H1 (cell line): ENCODE measurements around the gene GOLGA6L22. TPM values are rescaled to one million over a fixed set of nuclear protein-coding genes. Genes with fewer than 3 reads are reported as not detected.
"Not testable (repeated sequence)": the region's sequence is repeated elsewhere in the genome, so short reads cannot be mapped to it uniquely, and the experiment has no call there.

Experiments used
- CTCF ChIA-PET: fragments of 300-600 bp; sonication (Branson Sonifier 250); formaldehyde crosslinking; loops from one replicate; lab custom pipeline; 2021; ENCODE audit not compliant: partially characterized antibody; lab: Charles Lee
- POLR2A ChIA-PET: fragments of 300-600 bp; sonication (Branson Sonifier 250); formaldehyde crosslinking; loops from one replicate; lab custom pipeline; 2021; ENCODE audit warnings: inconsistent platforms; ENCODE audit not compliant: partially characterized antibody; lab: Charles Lee
- DNase-seq, 2 experiments: peaks; one replicate each; pipeline versions ENCODE4 v3.0.0 to v3.0.0-alpha.2; 2010 to 2022; ENCODE audit warnings: low spot score in 2 of 2, low read depth in 1 of 2, mixed read lengths in 1 of 2
- FAIRE-seq: peaks from 2 replicates; lab custom pipeline; 2011; peaks lifted over from hg19 to GRCh38; lab: Jason Lieb, UNC
- H2AFZ ChIP-seq: 2 replicates; pipeline ENCODE4 v1.8.1; 2012; ENCODE audit warnings: low read length, inconsistent platforms
- H2AK5ac ChIP-seq: 2 replicates; pipeline ENCODE4 v1.6.1; 2013; ENCODE audit warnings: low read depth, low read length
- H2BK120ac ChIP-seq: replicated peaks from 2 replicates; pipeline ENCODE3; 2013; ENCODE audit warnings: low read depth, low read length, inconsistent platforms
- H2BK12ac ChIP-seq: 2 replicates; pipeline ENCODE4 v1.6.1; 2013; ENCODE audit warnings: low read depth, low read length
- H2BK15ac ChIP-seq: 2 replicates; pipeline ENCODE4 v1.6.1; 2013; ENCODE audit warnings: low read length
- H2BK20ac ChIP-seq: 2 replicates; pipeline ENCODE4 v1.6.1; 2013; ENCODE audit warnings: low read length
- H2BK5ac ChIP-seq: 2 replicates; pipeline ENCODE4 v1.6.1; 2013; ENCODE audit warnings: low read depth, low read length
- H3K14ac ChIP-seq: 2 replicates; pipeline ENCODE4 v1.6.1; 2013; ENCODE audit warnings: inconsistent platforms; ENCODE audit not compliant: insufficient read length
- H3K18ac ChIP-seq: 2 replicates; pipeline ENCODE4 v1.6.1; 2013; ENCODE audit warnings: low read length; ENCODE audit errors: extremely low read depth
- H3K23ac ChIP-seq: 2 replicates; pipeline ENCODE4 v1.6.1; 2013; ENCODE audit warnings: inconsistent platforms; ENCODE audit not compliant: insufficient read length
- H3K23me2 ChIP-seq: 2 replicates; pipeline ENCODE4 v1.6.1; 2013; ENCODE audit warnings: low read depth, low read length
- H3K27ac ChIP-seq: 2 replicates; pipeline ENCODE4 v1.6.1; 2011; ENCODE audit warnings: low read depth, low read length, inconsistent platforms
- H3K27me3 ChIP-seq, 4 experiments: replicated peaks in 1 of 4; 1 replicate in 1 of 4; 2 replicates in 3 of 4; pipeline versions ENCODE4 v1.6.1 to v1.8.1; 2011 to 2013; ENCODE audit warnings: low read length in 3 of 4, mild to moderate bottlenecking in 3 of 4, inconsistent platforms in 2 of 4, mixed read lengths in 2 of 4, moderate library complexity in 1 of 4; ENCODE audit not compliant: control insufficient read depth in 3 of 4, insufficient read depth in 3 of 4; ENCODE audit errors: extremely low read depth in 1 of 4
- H3K36me3 ChIP-seq, 4 experiments: 2 replicates each; pipeline versions ENCODE4 v1.6.1 to v1.8.1; 2011 to 2013; ENCODE audit warnings: mild to moderate bottlenecking in 4 of 4, low read length in 3 of 4, moderate library complexity in 2 of 4, control low read depth in 1 of 4, inconsistent platforms in 1 of 4; ENCODE audit not compliant: insufficient read depth in 4 of 4, control insufficient read depth in 2 of 4
- H3K4ac ChIP-seq: replicated peaks from 2 replicates; pipeline ENCODE3; 2013; ENCODE audit warnings: low read length, low read depth, mixed read lengths, inconsistent platforms; ENCODE audit not compliant: insufficient read length
- H3K4me1 ChIP-seq, 4 experiments: replicated peaks in 1 of 4; 1 replicate in 1 of 4; 2 replicates in 3 of 4; pipeline versions ENCODE4 v1.6.1 to v1.8.1; 2011 to 2013; ENCODE audit warnings: low read length in 3 of 4, inconsistent platforms in 2 of 4, mixed read lengths in 1 of 4; ENCODE audit not compliant: insufficient read depth in 4 of 4, control insufficient read depth in 3 of 4
- H3K4me2 ChIP-seq, 2 experiments: 2 replicates each; pipeline versions ENCODE4 v1.6.1 to v1.8.1; 2011 to 2013; ENCODE audit warnings: low read depth in 2 of 2, low read length in 2 of 2, control low read depth in 1 of 2, inconsistent platforms in 1 of 2, mild to moderate bottlenecking in 1 of 2; ENCODE audit not compliant: insufficient read depth in 1 of 2
- H3K4me3 ChIP-seq, 4 experiments: fragments of 200-600, 300-600 bp in 1 of 4; sonication (generic), shearing (Covaris generic), sonication (Bioruptor Twin) in 1 of 4; 2 replicates each; pipeline versions ENCODE4 v1.5.1 to v1.8.1; 2011 to 2016; ENCODE audit warnings: low read length in 4 of 4, low read depth in 3 of 4, control low read depth in 2 of 4, inconsistent platforms in 2 of 4, mild to moderate bottlenecking in 2 of 4, mixed read lengths in 1 of 4, moderate library complexity in 1 of 4; ENCODE audit not compliant: insufficient read depth in 2 of 4; ENCODE audit errors: extremely low read depth in 1 of 4
- H3K56ac ChIP-seq: replicated peaks from 2 replicates; pipeline ENCODE3; 2013; ENCODE audit warnings: low read depth, mild to moderate bottlenecking, mixed read lengths, low read length, inconsistent platforms; ENCODE audit not compliant: insufficient read length
- H3K79me1 ChIP-seq: 2 replicates; pipeline ENCODE4 v1.6.1; 2013; ENCODE audit warnings: low read depth, low read length, control low read depth
- H3K79me2 ChIP-seq, 2 experiments: 2 replicates each; pipeline versions ENCODE4 v1.6.1 to v1.8.1; 2012 to 2013; ENCODE audit warnings: low read length in 2 of 2, mild to moderate bottlenecking in 2 of 2, inconsistent platforms in 1 of 2; ENCODE audit not compliant: insufficient read depth in 2 of 2, control insufficient read depth in 1 of 2
- H3K9ac ChIP-seq, 4 experiments: replicated peaks in 1 of 4; 1 replicate in 1 of 4; 2 replicates in 3 of 4; pipeline versions ENCODE4 v1.6.1 to v1.8.1; 2011 to 2013; ENCODE audit warnings: low read depth in 3 of 4, low read length in 3 of 4, control low read depth in 2 of 4, mild to moderate bottlenecking in 2 of 4, moderate library complexity in 2 of 4, inconsistent platforms in 1 of 4; ENCODE audit errors: extremely low read depth in 1 of 4
- H3K9me3 ChIP-seq, 2 experiments: 2 replicates each; pipeline versions ENCODE4 v1.6.1 to v1.8.1; 2012 to 2013; ENCODE audit warnings: mild to moderate bottlenecking in 2 of 2, moderate library complexity in 2 of 2, control low read depth in 1 of 2, inconsistent platforms in 1 of 2, low read depth in 1 of 2, low read length in 1 of 2, mixed read lengths in 1 of 2; ENCODE audit not compliant: insufficient read depth in 2 of 2
- H4K20me1 ChIP-seq, 2 experiments: replicated peaks in 1 of 2; 2 replicates each; pipeline versions ENCODE3 to v1.8.1; 2011 to 2013; ENCODE audit warnings: inconsistent platforms in 2 of 2, low read length in 2 of 2, mild to moderate bottlenecking in 1 of 2; ENCODE audit not compliant: insufficient read depth in 2 of 2, control insufficient read depth in 1 of 2
- H4K5ac ChIP-seq: 2 replicates; pipeline ENCODE4 v1.6.1; 2013; ENCODE audit warnings: low read length, low read depth, mixed read lengths, inconsistent platforms; ENCODE audit not compliant: insufficient read length
- H4K8ac ChIP-seq: 2 replicates; pipeline ENCODE4 v1.8.0; 2013; ENCODE audit warnings: mild to moderate bottlenecking, moderate library complexity, low read length, inconsistent platforms; ENCODE audit not compliant: insufficient read depth; ENCODE audit errors: extremely low read depth
- H4K91ac ChIP-seq: replicated peaks from 2 replicates; pipeline ENCODE3; 2013; ENCODE audit warnings: low read length, mixed read lengths, inconsistent platforms; ENCODE audit not compliant: insufficient read length
- WGBS, 2 experiments: shearing (Covaris generic) in 1 of 2; methylation state at CpG; one replicate each; pipeline versions ENCODE4 v1.1.6 to v1.1.7; 2013 to 2015; ENCODE audit warnings: low lambda C conversion rate in 2 of 2, mixed read lengths in 2 of 2, inconsistent platforms in 1 of 2, low coverage in 1 of 2, missing lambda C conversion rate in 1 of 2; ENCODE audit not compliant: insufficient replicate concordance in 2 of 2, insufficient coverage in 1 of 2, insufficient read length in 1 of 2; ENCODE audit errors: extremely low coverage in 1 of 2, missing lambda C conversion rate in 1 of 2; 5-methylcytosine and 5-hydroxymethylcytosine counted together
- polyA plus RNA-seq, 7 experiments: library from polyadenylated mRNA; depleted of rRNA in 3 of 7; stranded (reverse) in 5 of 7; unstranded in 2 of 7; fragments of >200 nt in 5 of 7; fragments of 200-250 nt in 2 of 7; gene quantifications; 1 replicate in 5 of 7; 2 replicates in 1 of 7; 4 replicates in 1 of 7; pipeline versions ENCODE4 v1.2.1 to v1.2.3, GENCODE V29; 2011 to 2013; ENCODE audit warnings: missing spikeins in 2 of 7, mixed read lengths in 2 of 7
- total RNA-seq: library from RNA; stranded (reverse); fragmentation: NEBNext Ultra II Directional; extraction: Animal tissue kit (Norgen Biotek cat#: 25700); gene quantifications from 2 replicates; pipeline ENCODE4 v1.2.1, GENCODE V29; 2021

Gene GOLGA6L22
- total and polyA plus RNA-seq, 2 of the 8 experiments (the other 6 are each of a cell fraction or from before 2014, with no cell fraction given): not detected

- H4K5ac ChIP-seq, DNase-seq, H2BK20ac ChIP-seq, H3K27me3 ChIP-seq, POLR2A ChIA-PET, FAIRE-seq, H3K56ac ChIP-seq, H3K14ac ChIP-seq, H3K23ac ChIP-seq, H3K4me2 ChIP-seq, H3K36me3 ChIP-seq, H2BK120ac ChIP-seq, H3K9ac ChIP-seq, H3K79me2 ChIP-seq, H2BK15ac ChIP-seq, H3K23me2 ChIP-seq, H4K8ac ChIP-seq, H2BK12ac ChIP-seq, H4K20me1 ChIP-seq, H3K18ac ChIP-seq, H2AK5ac ChIP-seq, H3K27ac ChIP-seq, H3K9me3 ChIP-seq, H2AFZ ChIP-seq, H3K4me1 ChIP-seq, H2BK5ac ChIP-seq, H3K79me1 ChIP-seq, CTCF ChIA-PET, H4K91ac ChIP-seq, H3K4me3 ChIP-seq, H3K4ac ChIP-seq: not testable (repeated sequence)
- WGBS, 2 experiments: no CpG with 5 or more reads among the region's 10 CpGs
These were observed 43.6 kb downstream of the GOLGA6L22 start for GRCh38 chr15:22502272-22502671.

GRCh38 chr15:22506959-22507358 lies 48.3 kb downstream of the GOLGA6L22 start:
- 100% methylated on average over 4 of the region's 9 CpGs; no CpG with 5 or more reads in 1 of the 2 experiments for WGBS, 2 experiments
- H3K14ac ChIP-seq, H4K20me1 ChIP-seq, H3K79me2 ChIP-seq, H4K5ac ChIP-seq, H3K56ac ChIP-seq, H2BK20ac ChIP-seq, H3K79me1 ChIP-seq, H2BK120ac ChIP-seq, CTCF ChIA-PET, H4K91ac ChIP-seq, H2BK12ac ChIP-seq, H3K4me2 ChIP-seq, H3K4me3 ChIP-seq, H3K27me3 ChIP-seq, H3K23me2 ChIP-seq, H3K4me1 ChIP-seq, H3K18ac ChIP-seq, POLR2A ChIA-PET, DNase-seq, H3K9ac ChIP-seq, H3K4ac ChIP-seq, H2BK5ac ChIP-seq, H2BK15ac ChIP-seq, H2AFZ ChIP-seq, H4K8ac ChIP-seq, H2AK5ac ChIP-seq, H3K9me3 ChIP-seq, FAIRE-seq, H3K23ac ChIP-seq, H3K27ac ChIP-seq: not testable (repeated sequence)
- H3K36me3 ChIP-seq: peaks cover 0 to 10% (median 0%) of the 10 kb centered on the region in 4 experiments; a peak in 1 of 8 replicates
